ENCODE data around the gene PCDH17. TPM values are rescaled to one million over a fixed set of nuclear protein-coding genes. Genes with fewer than 3 reads are reported as not detected.

Gene PCDH17
- 32.4 TPM for total RNA-seq

DNA sequence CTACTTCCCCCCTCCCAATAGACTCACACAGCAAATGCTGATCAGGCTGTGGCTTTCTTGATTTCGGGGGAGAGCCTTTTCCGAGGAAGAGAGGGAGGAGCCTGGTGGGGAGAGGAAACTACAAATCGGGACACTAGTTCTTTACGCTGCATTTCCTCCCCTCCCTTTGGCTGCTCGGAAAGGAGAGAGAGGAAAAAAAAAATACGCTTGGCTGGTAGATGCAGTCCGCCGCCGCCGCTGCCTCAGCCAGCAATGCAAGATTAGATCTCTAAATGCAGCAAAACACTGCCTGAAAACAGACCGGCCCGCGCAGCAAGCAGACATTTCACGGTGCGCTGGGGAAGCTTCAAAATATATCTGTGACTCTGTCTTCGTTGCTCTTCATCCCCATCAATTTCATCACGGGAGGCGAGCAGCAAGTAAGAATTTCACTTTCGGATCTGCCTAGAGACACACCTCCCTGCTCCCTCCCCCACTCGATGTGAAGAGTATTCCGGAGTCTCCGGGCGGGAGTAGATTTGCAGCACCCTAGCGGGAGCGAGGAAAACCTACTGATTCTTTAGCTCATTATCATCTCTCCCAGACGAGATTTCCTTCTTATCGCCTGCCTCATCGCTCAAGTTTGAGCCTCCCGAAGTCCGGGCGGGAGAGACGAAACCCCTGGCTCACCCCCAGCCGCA is at the start of gene PCDH17:
Gene PCDH17 (plus strand): TSS at position 149 of the 680 bp plus-strand sequence. CDS start 803 bp downstream, outside the sequence.

